Lower lobe of right lung (tissue), 2 donors: Measurements from ENCODE around the gene NUDCD3. TPM values are rescaled to one million over a fixed set of nuclear protein-coding genes. Genes with fewer than 3 reads are reported as not detected.

Source experiments
- ATAC-seq, 2 donors: fragments of 200-7000 bp; cut with Tn5 transposase; one replicate each; pipeline ENCODE4 v1.9.1; 2020 to 2022; ENCODE audit warnings: mild to moderate bottlenecking in 2 of 2, moderate library complexity in 2 of 2
- DNase-seq: peaks from one replicate; pipeline ENCODE4 v3.0.0-alpha.2; 2020
- H3K27ac ChIP-seq: fragments of 200-600 bp; one replicate; pipeline ENCODE4 v1.8.0; 2022
- H3K27me3 ChIP-seq: fragments of 200-600 bp; one replicate; pipeline ENCODE4 v1.8.0; 2022; ENCODE audit warnings: low read depth
- H3K36me3 ChIP-seq: fragments of 200-600 bp; one replicate; pipeline ENCODE4 v1.8.0; 2022; ENCODE audit warnings: mild to moderate bottlenecking
- H3K4me1 ChIP-seq: fragments of 200-600 bp; one replicate; pipeline ENCODE4 v1.8.0; 2022
- H3K4me3 ChIP-seq: fragments of 200-600 bp; one replicate; pipeline ENCODE4 v1.8.0; 2022; ENCODE audit warnings: mild to moderate bottlenecking
- H3K9me3 ChIP-seq: fragments of 200-600 bp; one replicate; pipeline ENCODE4 v1.8.0; 2022
- CTCF ChIP-seq: fragments of 200-600 bp; IDR thresholded peaks from one replicate; pipeline ENCODE4 v1.8.0; 2022; ENCODE audit warnings: antibody characterized with exemption, mild to moderate bottlenecking
- intact Hi-C: fragments of 100-400 bp; cut with DNase I; formaldehyde crosslinking; loops from one replicate; pipeline ENCODE4 v1.11.0; 2022
- total RNA-seq: library from RNA; stranded (reverse); fragmentation: NEBNext Ultra II Directional; extraction: Animal tissue kit (Norgen Biotek cat#: 25700); gene quantifications from one replicate; pipeline ENCODE4 v1.2.1, GENCODE V29; 2021
- donor health status: DM: no; HTN: yes; CAD: no; lungs with severe emphysema.

Gene NUDCD3
- total RNA-seq, 1 donor from 2014 or later = 87.6 TPM

GRCh38 chr7:44388089-44388970, 102.1 kb downstream of the NUDCD3 start:
- no peak overlapping the region for H3K27ac ChIP-seq
- ATAC-seq (no peak), DNase-seq (no peak)
- H3K9me3 ChIP-seq = no peaks in the 10 kb centered on the region
- TF ChIP-seq CTCF = no peak
- H3K27me3 ChIP-seq = no peaks in the 10 kb centered on the region
- intact Hi-C loops = no loop called here
- no peaks in the 10 kb centered on the region for H3K4me1 ChIP-seq
- H3K36me3 ChIP-seq = peaks cover 97% of the 10 kb centered on the region
- no peak overlapping the region for H3K4me3 ChIP-seq

GRCh38 chr7:44387389-44387788, 103.1 kb downstream of the NUDCD3 start:
- no peak for TF ChIP-seq CTCF
- no peak for ATAC-seq
- no peak for DNase-seq
- Histone ChIP-seq H3K4me3 (no peak overlapping the region), H3K9me3 (no peaks in the 10 kb centered on the region), H3K27ac (no peak overlapping the region), H3K27me3 (no peaks in the 10 kb centered on the region), H3K36me3 (peaks cover 95% of the 10 kb centered on the region), H3K4me1 (no peaks in the 10 kb centered on the region)
- intact Hi-C loops = no loop called here

GRCh38 chr7:44386139-44386913, 104.1 kb downstream of the NUDCD3 start:
- no peaks in the 10 kb centered on the region for H3K4me1 ChIP-seq
- DNase-seq (no peak), ATAC-seq (no peak)
- no peaks in the 10 kb centered on the region for H3K27me3 ChIP-seq
- peaks cover 84% of the 10 kb centered on the region for H3K36me3 ChIP-seq
- no peak for TF ChIP-seq CTCF
- intact Hi-C loops = no loop called here
- no peak overlapping the region for H3K27ac ChIP-seq
- H3K4me3 ChIP-seq = no peak overlapping the region
- H3K9me3 ChIP-seq = no peaks in the 10 kb centered on the region

GRCh38 chr7:44385434-44386138, 104.9 kb downstream of the NUDCD3 start:
- peaks cover 84% of the 10 kb centered on the region for H3K36me3 ChIP-seq
- no peak overlapping the region for H3K4me3 ChIP-seq
- intact Hi-C loops = no loop called here
- no peak for TF ChIP-seq CTCF
- H3K4me1 ChIP-seq = no peaks in the 10 kb centered on the region
- no peak for DNase-seq
- H3K27me3 ChIP-seq = no peaks in the 10 kb centered on the region
- no peaks in the 10 kb centered on the region for H3K9me3 ChIP-seq
- ATAC-seq = no peak
- no peak overlapping the region for H3K27ac ChIP-seq

GRCh38 chr7:44384586-44385433, 105.6 kb downstream of the NUDCD3 start:
- ATAC-seq (no peak), DNase-seq (no peak)
- intact Hi-C loops = no loop called here
- Histone ChIP-seq H3K27me3 (no peaks in the 10 kb centered on the region), H3K36me3 (peaks cover 78% of the 10 kb centered on the region), H3K4me3 (no peak overlapping the region), H3K27ac (no peak overlapping the region), H3K4me1 (no peaks in the 10 kb centered on the region), H3K9me3 (no peaks in the 10 kb centered on the region)
- TF ChIP-seq CTCF = no peak
